ENCODE measurements around the gene ZDHHC3.
"Not testable (repeated sequence)": the region's sequence is repeated elsewhere in the genome, so short reads cannot be mapped to it uniquely, and the experiment has no call there.

The ZDHHC3 gene

DNA sequence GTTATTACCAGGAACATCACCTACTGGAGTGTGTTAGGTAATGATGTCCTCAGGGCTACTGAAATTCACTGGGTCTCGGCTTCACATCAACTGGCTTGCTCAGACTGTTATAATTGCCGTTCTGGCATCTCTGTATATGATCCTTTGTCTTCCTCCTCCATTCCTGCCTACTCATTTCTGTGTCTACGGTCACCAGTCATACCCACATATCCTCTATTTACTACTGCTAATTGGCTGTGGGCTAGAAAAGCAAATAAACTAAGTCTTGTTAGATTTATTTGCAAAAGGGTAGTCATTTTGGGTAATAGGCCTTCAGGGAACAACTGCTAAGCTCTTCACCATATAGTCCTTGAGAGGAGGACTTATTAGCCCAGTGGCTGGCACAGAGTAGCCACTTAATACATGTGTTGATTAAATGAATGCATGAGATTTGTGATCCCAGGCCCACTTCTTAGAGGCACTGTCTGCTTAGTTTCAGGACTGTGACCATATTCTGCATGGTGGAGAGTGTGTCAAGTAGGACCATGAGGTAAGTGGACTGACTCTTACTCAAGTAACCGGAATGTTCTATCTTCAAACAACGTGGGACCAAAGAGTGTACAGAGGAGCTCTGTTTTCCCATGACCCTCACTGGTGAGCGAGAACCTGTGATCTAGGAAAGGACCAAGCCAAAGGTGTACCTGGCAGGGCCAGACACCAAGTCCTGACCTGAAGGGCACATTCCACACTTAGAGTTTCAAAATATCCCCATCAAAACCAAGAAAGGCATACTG lies 13.2 kb downstream of the ZDHHC3 start:
- no peak for DNase-seq

DNA sequence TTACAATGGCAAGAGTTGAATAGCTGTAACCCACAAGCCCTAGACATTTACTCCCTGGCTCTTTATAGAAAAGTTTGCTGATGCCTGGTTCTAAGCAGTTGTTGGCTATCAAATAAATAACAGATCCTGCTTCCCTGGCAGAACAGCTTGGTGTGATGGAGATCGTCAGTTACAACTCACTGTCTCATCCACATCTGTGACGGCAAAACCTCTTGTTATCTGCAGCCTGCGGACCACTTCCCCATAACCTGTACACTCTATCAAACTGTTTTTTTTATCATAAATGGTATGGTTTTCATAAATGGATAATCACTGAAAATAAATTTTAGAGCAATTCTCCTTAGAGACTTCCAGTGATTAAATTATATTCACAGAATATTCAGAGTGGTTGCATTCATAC lies 14.1 kb downstream of the ZDHHC3 start:
- DNase-seq, result no peak

DNA sequence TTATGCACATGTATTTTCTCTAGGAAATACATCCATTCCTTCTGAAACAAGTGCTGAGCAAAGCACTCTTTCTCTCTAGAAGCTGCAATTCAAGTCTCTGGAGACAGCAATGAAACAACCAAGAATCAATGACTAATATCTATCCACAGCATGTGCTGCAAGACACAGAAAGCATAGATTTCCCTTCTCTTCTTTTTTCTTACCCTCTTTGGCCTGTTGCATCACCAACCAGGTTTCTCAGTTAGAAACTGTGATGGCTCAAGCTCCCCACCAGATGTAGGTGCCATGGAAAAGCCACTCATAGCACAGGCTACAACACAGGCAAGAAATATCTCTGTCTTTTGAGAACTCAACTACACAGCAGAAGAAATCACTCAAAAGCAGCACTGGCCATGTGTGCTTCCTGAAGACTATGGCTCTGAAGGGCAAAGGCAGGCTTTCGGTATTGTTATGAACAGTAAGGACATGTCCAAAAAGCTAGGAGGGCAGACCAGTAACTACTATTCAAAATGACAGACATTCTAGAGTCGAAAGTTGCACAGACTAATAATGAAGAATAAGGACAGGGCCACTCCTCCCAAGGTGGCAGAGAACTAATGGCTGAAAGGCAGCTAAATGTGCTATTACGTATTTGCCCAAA lies 15.5 kb downstream of the ZDHHC3 start:
- DNase-seq, result no peak

DNA sequence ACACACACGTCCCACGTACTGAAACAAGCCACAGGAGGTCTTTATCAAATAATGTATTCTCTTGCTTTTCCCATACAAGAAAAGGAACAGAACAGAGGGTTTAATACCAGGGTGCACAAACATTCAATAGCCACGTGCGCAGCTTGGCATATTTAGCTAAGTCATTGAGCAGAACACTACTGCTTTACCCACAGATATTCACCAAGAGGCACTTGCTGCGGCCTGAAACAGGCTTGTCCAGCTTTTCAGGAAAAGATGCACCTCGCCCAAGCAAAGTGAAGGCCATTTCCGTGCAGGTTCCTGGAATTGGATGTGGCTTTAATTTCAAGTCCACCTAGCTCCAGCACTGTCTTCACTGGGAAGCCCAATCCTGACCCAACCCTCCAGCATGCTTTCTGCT lies 17.6 kb downstream of the ZDHHC3 start:
- DNase-seq, result no peak

DNA sequence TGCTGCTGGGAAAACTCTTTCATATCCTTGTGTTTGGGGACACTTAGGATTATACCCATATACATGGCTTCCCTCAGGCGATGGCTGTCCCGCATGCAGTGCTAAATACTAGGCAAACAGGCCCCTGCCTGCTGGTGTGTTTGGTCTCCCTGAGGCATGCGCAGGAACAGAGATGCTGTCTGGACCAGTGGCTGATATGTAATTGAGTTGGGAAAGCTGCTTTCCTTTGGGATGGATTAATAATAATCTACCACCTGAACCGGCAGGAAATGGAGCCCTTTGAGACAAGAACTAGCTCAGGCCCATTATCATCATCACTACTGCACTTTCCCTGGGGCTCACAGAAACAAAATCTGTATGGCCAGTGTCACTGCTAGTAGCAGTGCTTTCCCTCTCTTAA lies 18.0 kb downstream of the ZDHHC3 start:
- DNase-seq, result no peak

DNA sequence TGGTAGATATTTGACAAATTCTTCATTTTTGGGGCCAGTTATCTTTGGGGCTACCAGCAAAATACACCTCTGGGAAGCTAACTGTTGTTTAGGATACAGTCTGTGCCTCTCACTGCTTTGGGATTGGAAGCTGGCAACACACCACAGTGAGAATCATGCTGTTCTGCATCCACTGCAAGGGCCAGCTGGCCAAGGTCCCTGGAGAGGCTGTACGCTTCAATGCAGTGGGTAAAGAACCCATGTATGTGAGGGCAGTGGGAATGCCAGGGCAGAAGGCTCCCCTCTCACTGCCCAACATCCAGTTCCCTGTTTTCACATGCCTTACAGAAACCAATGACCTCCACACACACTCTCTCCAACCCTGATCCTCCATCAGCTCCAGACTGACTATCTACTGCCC lies 20.1 kb downstream of the ZDHHC3 start:
- no peak for DNase-seq

DNA sequence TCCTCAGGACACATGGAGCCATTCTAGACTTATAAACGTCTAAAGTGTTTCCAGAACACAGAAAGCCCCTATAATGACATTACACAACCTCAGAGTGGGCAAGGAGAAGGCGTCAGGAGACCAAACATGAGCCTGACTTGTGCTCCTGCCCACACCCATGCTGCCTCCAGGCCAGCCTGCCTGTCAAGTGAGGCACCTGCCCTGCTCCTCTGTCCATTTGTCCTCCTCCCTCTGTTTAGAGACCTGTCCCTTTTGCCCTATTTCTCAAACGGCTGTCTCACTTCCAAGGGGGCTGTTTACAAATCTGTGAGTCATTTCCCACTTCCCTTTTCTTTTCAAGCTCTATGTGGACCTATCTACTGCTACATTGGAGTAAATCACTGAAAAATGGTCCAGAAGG lies 21.0 kb downstream of the ZDHHC3 start:
- DNase-seq, result no peak

DNA sequence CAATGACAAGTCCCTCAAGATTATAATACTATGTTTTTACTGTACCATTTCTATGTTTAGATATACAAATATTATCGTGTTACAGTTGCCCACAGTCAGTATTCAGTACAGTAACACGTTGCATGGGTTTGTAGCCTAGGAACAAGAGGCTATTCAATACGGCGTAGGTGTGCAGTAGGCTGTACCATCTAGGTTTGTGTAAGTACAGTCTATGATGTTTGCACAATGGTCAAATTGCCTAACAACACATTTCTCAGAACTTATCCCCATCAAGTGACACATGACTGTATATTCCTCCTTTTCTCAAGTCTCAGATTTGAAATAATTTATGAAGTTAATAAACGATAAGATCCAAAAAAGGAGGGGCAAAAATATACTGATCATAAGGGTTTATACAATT lies 21.7 kb downstream of the ZDHHC3 start:
- DNase-seq, result no peak

DNA sequence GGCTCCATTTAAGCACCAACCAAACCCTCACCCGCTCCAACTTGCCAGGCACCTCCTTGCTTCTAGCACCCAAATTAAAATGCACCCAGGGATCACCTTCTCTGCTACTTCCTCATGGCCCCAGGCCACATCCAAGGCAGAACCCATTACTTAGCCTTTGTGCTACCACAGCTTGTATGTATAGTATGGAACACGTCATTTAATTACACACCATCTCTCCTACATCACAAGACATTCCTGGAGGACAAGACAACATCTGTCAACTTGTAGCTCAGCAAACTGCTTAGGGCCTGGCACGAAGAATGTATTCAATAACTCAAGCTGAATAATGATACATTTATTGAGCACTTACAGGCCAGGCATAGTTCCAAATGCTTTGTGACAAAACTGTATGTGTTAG lies 23.3 kb downstream of the ZDHHC3 start:
- no peak for DNase-seq

DNA sequence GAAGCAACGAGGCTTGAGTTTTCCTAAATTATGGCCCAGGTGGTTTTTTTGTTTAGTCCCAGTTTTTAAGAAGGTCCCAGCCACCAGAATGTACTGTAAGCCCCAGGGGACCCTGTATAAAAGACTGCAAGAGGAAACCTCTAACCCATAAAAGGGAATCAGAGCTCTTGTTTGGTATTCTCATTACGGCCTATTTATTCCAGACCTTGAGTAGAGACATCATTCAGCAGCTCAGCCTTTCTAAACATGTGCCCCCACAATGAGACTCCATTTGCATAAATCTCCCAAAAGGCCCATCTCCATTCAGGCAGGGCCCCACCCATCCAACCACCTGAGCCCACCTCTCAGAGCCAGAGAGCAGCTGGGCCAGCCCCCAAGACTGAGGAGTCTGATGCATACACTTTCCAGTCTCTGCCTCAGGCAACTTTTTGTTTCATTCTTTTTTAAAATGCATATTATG lies 25.7 kb downstream of the ZDHHC3 start:
- no peak for DNase-seq

DNA sequence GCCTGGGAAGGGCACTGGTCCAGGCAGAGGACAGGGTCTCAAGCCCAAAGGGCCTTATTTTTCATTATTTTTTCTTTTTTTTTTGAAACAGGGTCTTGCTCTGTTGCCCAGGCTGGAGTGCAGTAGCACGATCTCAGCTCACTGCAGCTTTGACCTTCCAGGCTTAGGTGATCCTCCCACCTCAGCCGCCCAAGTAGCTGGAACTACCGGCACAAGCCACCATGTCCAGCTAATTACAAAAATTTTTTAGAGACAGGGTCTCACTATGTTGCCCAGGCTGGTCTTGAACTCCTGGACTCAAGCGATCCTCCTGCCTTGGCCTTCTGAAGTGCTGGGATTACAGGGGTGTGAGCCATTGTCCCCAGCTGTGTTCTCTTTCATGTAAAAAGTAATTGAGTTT lies 26.2 kb downstream of the ZDHHC3 start:
- not testable (repeated sequence) for DNase-seq

DNA sequence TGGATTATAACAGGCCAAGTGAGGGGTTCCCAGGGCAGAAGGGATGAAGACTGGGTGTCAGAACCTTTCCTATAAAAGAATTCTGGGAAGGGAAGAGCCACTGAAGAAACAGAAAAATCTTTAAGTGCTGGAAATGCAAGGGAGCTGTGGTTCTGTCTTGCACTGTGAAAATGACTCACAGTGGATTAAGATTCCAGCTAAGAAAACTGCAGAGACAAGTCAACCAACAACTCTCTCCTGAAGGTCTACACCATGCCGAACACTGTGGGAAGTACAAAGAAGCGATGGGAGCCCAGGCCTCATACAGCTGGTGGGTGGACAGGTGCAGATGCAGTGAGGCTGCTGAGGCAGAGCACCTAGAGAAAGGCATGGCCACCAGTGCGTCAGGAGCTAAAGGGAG lies 27.7 kb downstream of the ZDHHC3 start:
- no peak for DNase-seq

DNA sequence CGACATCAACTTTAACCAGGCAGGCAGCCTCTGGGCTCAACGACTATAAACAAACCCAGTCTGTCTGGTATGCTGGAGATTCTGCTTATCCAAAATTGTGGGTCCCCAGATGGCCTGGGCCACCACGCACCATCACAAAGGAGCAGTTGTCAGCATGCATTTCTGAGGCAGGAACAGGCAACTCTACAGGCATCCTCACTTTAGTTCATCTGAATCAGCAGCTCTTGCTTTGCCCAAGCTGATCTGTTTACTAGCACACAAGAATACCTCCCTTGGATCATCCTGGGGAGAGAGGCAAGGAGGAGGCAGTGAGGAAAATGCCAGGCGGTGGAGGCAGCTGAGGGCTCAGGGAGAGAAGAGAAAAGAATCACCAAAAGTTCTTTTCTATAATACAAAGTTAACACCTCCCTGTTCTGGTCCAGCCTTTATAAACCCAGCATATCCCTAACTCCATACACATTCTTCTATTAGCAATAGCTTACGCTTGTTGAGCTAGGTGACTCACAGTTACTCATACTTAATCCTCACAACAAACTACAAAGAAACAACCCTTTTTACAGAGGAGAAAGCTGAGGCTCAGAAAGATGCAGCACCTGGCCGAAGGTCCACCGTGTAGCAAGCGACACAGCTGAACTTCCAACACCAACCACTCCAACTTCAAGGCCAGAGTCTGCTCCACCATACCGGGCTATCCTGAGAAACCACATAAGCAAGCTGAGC lies 33.6 kb downstream of the ZDHHC3 start:
- no peak for DNase-seq

DNA sequence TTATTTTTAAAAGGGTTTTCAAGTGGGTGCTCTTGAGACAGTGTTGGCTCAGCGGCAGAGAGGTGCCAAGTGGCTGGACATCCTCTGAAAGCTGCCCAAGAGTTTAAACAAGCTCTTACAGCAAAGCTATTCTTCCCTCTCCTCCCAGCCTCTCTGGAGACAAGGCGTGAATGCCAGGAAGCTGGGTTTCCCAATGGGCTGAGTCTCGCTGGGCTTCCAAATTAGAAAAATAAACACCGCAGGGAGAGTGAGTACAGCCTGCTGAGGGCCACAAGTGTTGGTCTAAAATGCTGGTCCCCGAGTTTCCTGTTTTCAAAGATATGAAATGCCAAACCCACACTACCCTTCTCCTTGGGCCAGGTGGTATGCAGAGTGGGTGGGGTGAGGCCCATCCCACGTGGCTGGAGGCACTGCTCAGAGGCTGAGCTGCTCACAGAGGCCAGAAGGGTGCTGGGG lies 36.4 kb downstream of the ZDHHC3 start:
- DNase-seq, result no peak

DNA sequence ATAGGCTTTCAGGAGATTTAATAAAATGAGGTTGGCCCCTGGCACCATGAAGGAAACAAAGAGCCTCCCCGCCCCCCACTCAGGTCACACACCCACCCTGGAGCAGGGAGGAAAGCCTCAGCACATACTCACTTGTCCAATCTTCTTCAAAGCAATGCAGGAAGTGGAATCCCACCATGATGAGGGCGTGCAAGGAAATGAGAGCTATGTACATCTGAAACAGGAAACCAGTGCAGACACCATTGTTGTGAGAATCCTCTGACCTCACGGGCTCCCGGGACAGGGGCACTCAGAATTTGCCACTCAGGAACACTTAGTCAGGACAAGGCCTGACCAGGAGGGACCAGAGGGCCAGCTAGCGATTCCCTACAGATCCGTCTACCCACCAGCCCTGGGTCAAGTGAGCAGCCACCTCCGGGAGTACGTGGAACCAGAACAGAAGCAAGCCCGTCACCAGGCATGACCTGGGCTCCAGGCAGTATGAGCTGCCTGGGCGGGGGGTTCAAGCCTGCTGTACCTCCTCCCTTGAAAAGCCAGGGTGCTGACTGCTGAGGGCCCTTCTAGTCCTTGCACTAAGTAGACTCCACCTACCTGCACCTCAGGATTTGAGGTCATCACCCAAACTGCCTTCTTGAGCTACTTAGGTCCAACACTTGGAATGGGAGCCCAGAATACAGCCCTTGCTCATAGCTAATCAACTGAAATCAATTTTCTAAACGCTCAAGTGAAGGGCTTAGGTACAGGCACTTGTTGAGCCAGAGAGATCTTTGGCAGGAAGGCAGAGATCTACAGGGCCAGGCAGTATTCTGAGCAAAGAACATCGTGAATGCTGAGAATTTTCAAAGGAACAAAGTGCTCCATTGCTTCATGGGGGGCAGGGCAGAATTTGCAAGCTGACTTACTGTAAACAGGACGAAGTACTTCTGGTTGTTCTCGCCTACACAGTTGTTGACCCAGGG lies 42.7 kb downstream of the ZDHHC3 start:
- DNase-seq, result no peak

DNA sequence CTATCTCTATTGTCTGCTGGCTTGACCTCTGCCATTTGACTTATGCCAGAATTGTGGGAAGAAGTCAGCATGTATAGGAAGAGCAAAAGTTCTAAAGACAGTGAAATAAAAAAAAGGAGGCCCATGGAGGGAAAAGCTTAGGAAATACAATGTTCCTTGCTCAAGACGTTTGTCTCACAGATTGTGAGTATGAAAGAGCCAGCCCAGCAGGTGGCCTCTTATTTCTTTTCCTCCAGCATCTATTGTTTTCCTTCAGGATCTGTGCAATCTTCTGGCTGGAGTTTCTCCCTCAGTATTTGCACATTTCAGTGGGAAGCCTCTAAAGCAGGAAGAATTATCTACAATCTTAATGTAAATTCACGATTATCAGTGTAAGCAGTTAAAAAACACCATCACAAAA lies 43.7 kb downstream of the ZDHHC3 start:
- DNase-seq, result no peak

DNA sequence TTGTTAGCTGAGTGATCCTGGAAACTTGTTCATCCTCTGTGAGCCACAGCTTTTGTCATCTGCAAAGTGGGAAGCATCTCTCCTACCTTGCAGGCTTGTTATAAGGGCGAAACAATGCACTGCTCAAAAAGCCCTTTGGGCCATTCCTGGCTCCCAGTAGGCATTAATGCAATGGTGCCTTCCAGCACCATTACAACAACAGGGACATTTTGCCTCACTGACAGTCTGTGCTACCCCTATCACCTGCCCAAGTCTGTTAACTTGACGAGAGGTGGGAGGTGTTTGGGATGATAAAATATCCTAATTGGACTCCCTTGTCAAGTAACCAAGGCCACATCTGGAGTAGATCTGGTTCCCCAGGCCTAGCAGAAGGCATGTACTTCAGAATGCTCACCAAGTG lies 44.2 kb downstream of the ZDHHC3 start:
- no peak for DNase-seq

DNA sequence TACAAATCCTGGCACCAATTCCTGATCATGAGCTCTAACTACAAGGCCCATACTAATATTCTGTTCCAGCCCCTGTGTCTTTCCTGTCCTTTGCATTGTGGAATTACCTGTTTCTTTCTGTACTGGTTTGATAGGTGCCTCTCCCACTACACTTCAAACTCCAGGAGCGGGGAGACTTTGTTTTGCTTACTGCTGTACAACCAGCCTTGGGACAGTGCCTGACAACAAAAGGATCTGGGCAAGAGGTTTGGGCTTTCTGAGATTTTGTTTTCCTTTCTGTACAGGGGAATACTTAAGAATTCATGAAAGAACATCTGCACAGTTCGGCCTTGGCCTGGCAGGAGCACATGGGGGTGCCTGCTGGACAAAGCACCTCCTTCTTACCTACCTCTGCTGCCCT lies 45.1 kb downstream of the ZDHHC3 start:
- DNase-seq, result no peak

DNA sequence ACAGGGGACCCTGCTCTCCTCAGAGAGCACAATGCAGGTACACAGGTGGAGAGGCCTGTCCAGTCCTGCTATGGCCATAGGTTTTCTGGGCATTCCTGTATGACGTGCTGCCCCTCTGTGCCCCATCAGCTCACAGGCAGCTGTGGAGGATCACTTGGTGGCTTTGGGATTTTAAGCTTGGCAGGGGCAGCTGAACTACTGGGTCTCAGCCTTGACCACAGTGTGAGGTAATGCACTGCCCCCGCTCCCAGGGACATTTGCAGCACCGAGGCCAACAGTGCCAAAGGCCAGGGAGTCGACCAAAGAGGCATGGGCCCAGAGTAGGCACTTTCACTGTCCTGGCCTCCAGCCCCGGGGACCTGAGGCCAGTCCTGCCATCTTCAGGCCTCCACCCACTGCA lies 46.2 kb downstream of the ZDHHC3 start:
- no peak for DNase-seq

DNA sequence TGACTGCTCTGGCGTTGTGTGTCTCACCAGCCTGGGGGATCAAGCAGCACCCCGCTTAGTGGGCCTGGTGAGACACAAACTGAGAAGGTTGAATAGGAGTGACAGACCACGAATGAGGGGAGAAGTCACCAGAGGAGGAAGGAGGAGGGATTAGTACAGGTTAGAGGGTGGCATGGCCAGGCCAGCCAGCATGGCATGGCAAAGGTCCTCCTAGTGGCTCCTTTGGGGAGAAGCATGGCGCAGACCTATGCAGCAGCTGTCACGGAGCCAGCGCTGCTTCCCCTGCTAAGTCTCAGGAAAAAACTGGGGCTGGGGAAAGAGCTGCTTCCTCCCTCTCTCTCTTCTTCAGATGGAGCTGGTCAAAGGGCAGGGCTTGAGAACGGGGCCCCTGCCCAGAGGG lies 48.6 kb downstream of the ZDHHC3 start:
- DNase-seq, result no peak

DNA sequence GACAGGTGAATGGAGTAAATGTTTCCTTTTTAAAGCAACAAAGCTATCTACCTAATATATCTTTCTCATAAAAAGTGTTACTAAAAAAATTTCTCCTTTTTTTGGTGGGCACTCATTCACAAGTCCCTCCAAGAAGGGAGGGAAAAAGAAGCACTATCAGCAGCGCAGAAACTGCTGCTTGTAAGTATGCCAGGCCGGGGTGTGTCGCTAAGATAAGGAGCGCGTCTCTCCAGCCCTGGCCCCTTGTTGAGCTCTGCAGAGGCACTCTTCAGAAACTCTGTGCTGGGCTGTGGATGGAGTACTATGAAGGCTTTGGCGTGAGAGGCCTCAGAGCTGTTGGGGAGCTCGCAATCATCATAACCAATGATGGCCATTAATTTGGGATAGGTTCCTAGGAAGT lies 49.1 kb downstream of the ZDHHC3 start:
- DNase-seq, result no peak

DNA sequence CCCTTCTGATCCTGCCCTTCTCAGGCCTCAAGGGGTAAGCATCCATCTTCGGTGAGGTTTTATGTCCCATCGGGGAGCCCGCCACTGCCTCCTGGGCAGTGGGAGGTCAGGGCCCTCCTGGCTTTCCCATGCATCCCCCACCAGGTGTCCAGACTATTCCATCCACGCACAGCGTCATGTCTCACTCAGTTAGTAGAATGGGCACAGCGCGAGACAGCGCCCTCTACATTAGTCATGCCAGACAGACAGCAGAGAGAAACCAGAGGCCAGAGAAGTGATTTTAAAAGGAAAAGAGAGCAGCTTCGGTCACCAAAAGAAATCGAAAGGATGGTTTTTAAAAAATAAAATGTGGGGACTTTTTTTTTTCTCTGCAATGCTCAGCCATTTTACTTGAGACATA lies 49.8 kb downstream of the ZDHHC3 start:
- no peak for DNase-seq

Measured in NCI-H524 treated with DMSO at 0.1 percent for 48 hours (cell line).